Stomach (tissue), 9 donors: Measurements from ENCODE around the gene CDK7. TPM values are rescaled to one million over a fixed set of nuclear protein-coding genes. Genes with fewer than 3 reads are reported as not detected.

Experiments
- DNase-seq, 2 donors: peaks; one replicate each; pipeline versions ENCODE4 v3.0.0 to v3.0.0-alpha.2; 2013 to 2019
- H3K27ac ChIP-seq, 5 donors: fragments of 200-600 bp in 4 of 5; sonication (generic) in 4 of 5; one replicate each; pipeline ENCODE4 v1.5.1; 2013 to 2019; ENCODE audit warnings: mild to moderate bottlenecking in 1 of 5, moderate library complexity in 1 of 5
- H3K27me3 ChIP-seq, 3 donors: fragments of 200-600 bp; sonication (generic); one replicate each; pipeline ENCODE4 v1.5.1; 2017 to 2019; ENCODE audit warnings: mixed run types in 1 of 3
- H3K36me3 ChIP-seq, 4 donors: fragments of 200-600 bp; sonication (generic); 1 replicate in 3 of 4; 2 replicates in 1 of 4; pipeline ENCODE4 v1.5.1; 2016 to 2019
- H3K4me1 ChIP-seq, 4 donors: fragments of 200-600 bp; sonication (generic); one replicate each; pipeline ENCODE4 v1.5.1; 2016 to 2019
- H3K4me3 ChIP-seq, 4 donors: fragments of 200-600 bp; sonication (generic) in 3 of 4; one replicate each; pipeline ENCODE4 v1.5.1; 2016 to 2019; ENCODE audit warnings: mild to moderate bottlenecking in 1 of 4
- H3K9me3 ChIP-seq, 4 donors: fragments of 200-600 bp; sonication (generic); one replicate each; pipeline ENCODE4 v1.5.1; 2016 to 2019
- CTCF ChIP-seq, 7 experiments: fragments of 450-650 bp in 4 of 7; fragments of 200-600 bp in 3 of 7; sonication (generic) in 3 of 7; IDR thresholded peaks; one replicate each; pipeline ENCODE4 v1.5.1; 2016 to 2019; ENCODE audit warnings: antibody characterized with exemption in 7 of 7, control low read depth in 2 of 7, mild to moderate bottlenecking in 1 of 7
- EP300 ChIP-seq: sonication (generic); formaldehyde crosslinking; IDR thresholded peaks from one replicate; pipeline ENCODE4 v1.6.1; 2017; ENCODE audit warnings: antibody characterized with exemption
- POLR2A ChIP-seq, 4 donors: fragments of 450-650 bp; IDR thresholded peaks; one replicate each; pipeline ENCODE4 v1.6.1; 2016; ENCODE audit warnings: antibody characterized with exemption in 4 of 4, control low read depth in 2 of 4, mild to moderate bottlenecking in 1 of 4, moderate library complexity in 1 of 4
- POLR2AphosphoS5 ChIP-seq, 3 donors: sonication (generic); formaldehyde crosslinking; IDR thresholded peaks; one replicate each; pipeline ENCODE4 v1.6.1; 2016; ENCODE audit warnings: antibody characterized with exemption in 3 of 3
- WGBS, 5 donors: extraction: QIAGEN DNeasy Blood & Tissue Kit in 3 of 5; methylation state at CpG; one replicate each; pipeline versions ENCODE4 v1.1.5 to v1.1.7; 2013 to 2018; 5-methylcytosine and 5-hydroxymethylcytosine counted together
- intact Hi-C: fragments of 100-400 bp; cut with DNase I; formaldehyde crosslinking; loops from one replicate; pipeline ENCODE4 v1.15.1; 2023; ENCODE audit warnings: low total_unique reads
- polyA plus RNA-seq, 3 donors: library from polyadenylated mRNA; stranded (reverse); fragments of 200-250 nt; gene quantifications; one replicate each; pipeline ENCODE4 v1.2.3, GENCODE V29; 2013
- total RNA-seq, 5 donors: library from RNA; depleted of rRNA; stranded (reverse); fragments of >200 nt; gene quantifications; one replicate each; pipeline versions ENCODE4 v1.1.0 to v1.2.3, GENCODE V29; 2014 to 2016
- donor health status: healthy with polysubstance abuse.
- donor health status: Bipolar disorder and iron deficiency.
- donor health status: healthy.

The CDK7 gene
- total and polyA plus RNA-seq, 8 donors, result 5.8 to 51.4 (median 24.0) TPM; not detected in 2

- WGBS, 5 donors, result 96 to 100% (median 98%) methylated on average over 7 of the region's 7 CpGs
- no peak for DNase-seq
- Histone ChIP-seq H3K4me1 (peaks cover 0 to 4% (median 0%) of the 10 kb centered on the region in 4 donors), H3K4me3 (no peak overlapping the region), H3K27ac (no peak overlapping the region), H3K9me3 (no peaks in the 10 kb centered on the region), H3K27me3 (no peaks in the 10 kb centered on the region), H3K36me3 (peaks cover 4 to 100% (median 85%) of the 10 kb centered on the region in 4 donors)
- TF ChIP-seq CTCF (IDR thresholded peaks at IDR 0.05), result no peak
- no peak for TF ChIP-seq POLR2A (IDR thresholded peaks at IDR 0.05)
- TF ChIP-seq POLR2AphosphoS5 (IDR thresholded peaks at IDR 0.05), result no peak
- no peak for TF ChIP-seq EP300
- intact Hi-C loops, result no loop called here
Observed at GRCh38 chr5:69275563-69275962, 40.9 kb downstream of the CDK7 start.

- no peaks in the 10 kb centered on the region for H3K27me3 ChIP-seq
- H3K27ac ChIP-seq, result peak overlapping the region in 1 of 5 donors; percentile 27
- H3K4me3 ChIP-seq, result no peak overlapping the region
- peak in 1 of 2 donors; percentile 24 for DNase-seq
- intact Hi-C loops, result no loop called here
- WGBS, 5 donors, result 54 to 58% (median 55%) methylated on average over 5 of the region's 5 CpGs
- TF ChIP-seq EP300 (no peak), CTCF (IDR thresholded peaks at IDR 0.05) (no peak), POLR2A (IDR thresholded peaks at IDR 0.05) (no peak), POLR2AphosphoS5 (IDR thresholded peaks at IDR 0.05) (no peak)
- no peaks in the 10 kb centered on the region for H3K9me3 ChIP-seq
- H3K4me1 ChIP-seq, result no peaks in the 10 kb centered on the region
- peaks cover 4 to 100% (median 88%) of the 10 kb centered on the region in 4 donors for H3K36me3 ChIP-seq
Observed at GRCh38 chr5:69276422-69277174, 41.9 kb downstream of the CDK7 start.

GRCh38 chr5:69279517-69279916 is 44.8 kb downstream of the CDK7 start:
- Histone ChIP-seq H3K4me3 (no peak overlapping the region), H3K27me3 (no peaks in the 10 kb centered on the region), H3K27ac (no peak overlapping the region), H3K36me3 (peaks cover 13 to 100% (median 89%) of the 10 kb centered on the region in 4 donors), H3K4me1 (no peaks in the 10 kb centered on the region), H3K9me3 (no peaks in the 10 kb centered on the region)
- intact Hi-C loops, result no loop called here
- DNase-seq, result no peak
- TF ChIP-seq POLR2AphosphoS5 (IDR thresholded peaks at IDR 0.05) (no peak), CTCF (IDR thresholded peaks at IDR 0.05) (no peak), POLR2A (IDR thresholded peaks at IDR 0.05) (no peak), EP300 (no peak)
- 83 to 91% (median 88%) methylated on average over 5 of the region's 5 CpGs for WGBS, 5 donors

- no peaks in the 10 kb centered on the region for H3K27me3 ChIP-seq
- H3K27ac ChIP-seq, result no peak overlapping the region
- DNase-seq, result no peak
- H3K4me3 ChIP-seq, result no peak overlapping the region
- H3K36me3 ChIP-seq, result peaks cover 21 to 97% (median 91%) of the 10 kb centered on the region in 4 donors
- TF ChIP-seq POLR2AphosphoS5 (IDR thresholded peaks at IDR 0.05) (no peak), POLR2A (IDR thresholded peaks at IDR 0.05) (no peak), CTCF (IDR thresholded peaks at IDR 0.05) (no peak), EP300 (no peak)
- 92 to 100% (median 97%) methylated on average over 1 of the region's 1 CpG for WGBS, 5 donors
- no peaks in the 10 kb centered on the region for H3K9me3 ChIP-seq
- intact Hi-C loops, result no loop called here
- no peaks in the 10 kb centered on the region for H3K4me1 ChIP-seq
Observed at GRCh38 chr5:69281114-69281513, 46.4 kb downstream of the CDK7 start.
